Lower lobe of right lung (tissue), 2 donors: Measurements from ENCODE around the gene AIRE. TPM values are rescaled to one million over a fixed set of nuclear protein-coding genes. Genes with fewer than 3 reads are reported as not detected.
"Not testable (repeated sequence)": the region's sequence is repeated elsewhere in the genome, so short reads cannot be mapped to it uniquely, and the experiment has no call there.

Experiments used
- ATAC-seq, 2 donors: fragments of 200-7000 bp; cut with Tn5 transposase; one replicate each; pipeline ENCODE4 v1.9.1; 2020 to 2022; ENCODE audit warnings: mild to moderate bottlenecking in 2 of 2, moderate library complexity in 2 of 2
- DNase-seq: peaks from one replicate; pipeline ENCODE4 v3.0.0-alpha.2; 2020
- H3K27ac ChIP-seq: fragments of 200-600 bp; one replicate; pipeline ENCODE4 v1.8.0; 2022
- H3K27me3 ChIP-seq: fragments of 200-600 bp; one replicate; pipeline ENCODE4 v1.8.0; 2022; ENCODE audit warnings: low read depth
- H3K36me3 ChIP-seq: fragments of 200-600 bp; one replicate; pipeline ENCODE4 v1.8.0; 2022; ENCODE audit warnings: mild to moderate bottlenecking
- H3K4me1 ChIP-seq: fragments of 200-600 bp; one replicate; pipeline ENCODE4 v1.8.0; 2022
- H3K4me3 ChIP-seq: fragments of 200-600 bp; one replicate; pipeline ENCODE4 v1.8.0; 2022; ENCODE audit warnings: mild to moderate bottlenecking
- H3K9me3 ChIP-seq: fragments of 200-600 bp; one replicate; pipeline ENCODE4 v1.8.0; 2022
- intact Hi-C: fragments of 100-400 bp; cut with DNase I; formaldehyde crosslinking; loops from one replicate; pipeline ENCODE4 v1.11.0; 2022
- total RNA-seq: library from RNA; stranded (reverse); fragmentation: NEBNext Ultra II Directional; extraction: Animal tissue kit (Norgen Biotek cat#: 25700); gene quantifications from one replicate; pipeline ENCODE4 v1.2.1, GENCODE V29; 2021
- TF ChIP-seq, protein P1 (sequence below): fragments of 200-600 bp; IDR thresholded peaks from one replicate; pipeline ENCODE4 v1.8.0; 2022; ENCODE audit warnings: antibody characterized with exemption, mild to moderate bottlenecking
- donor health status: DM: no; HTN: yes; CAD: no; lungs with severe emphysema.

The AIRE gene
- total RNA-seq, 1 donor from 2014 or later = not detected

DNA sequence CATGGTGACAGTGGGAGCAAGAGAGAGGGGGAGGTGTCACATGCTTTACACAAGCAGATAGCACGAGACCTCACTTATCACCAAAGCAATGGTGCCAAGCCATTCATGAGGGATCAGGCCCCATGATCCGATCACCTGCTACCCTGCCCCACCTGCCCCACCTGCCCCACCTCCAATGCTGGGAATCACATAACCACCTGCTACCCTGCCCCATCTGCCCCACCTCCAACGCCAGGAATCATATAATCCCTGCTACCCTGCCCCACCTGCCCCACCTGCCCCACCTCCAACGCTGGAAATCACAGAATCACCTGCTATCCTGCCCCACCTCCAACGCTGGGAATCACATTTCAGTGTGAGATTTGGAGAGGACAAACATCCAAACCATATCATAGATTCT lies 10.6 kb upstream of the AIRE start:
- Histone ChIP-seq H3K9me3 (no peaks in the 10 kb centered on the region), H3K4me3 (no peak overlapping the region), H3K27ac (no peak overlapping the region), H3K27me3 (no peaks in the 10 kb centered on the region), H3K4me1 (no peaks in the 10 kb centered on the region), H3K36me3 (no peaks in the 10 kb centered on the region)
- no peak for DNase-seq
- no peak for ATAC-seq
- TF ChIP-seq, protein P1, sequence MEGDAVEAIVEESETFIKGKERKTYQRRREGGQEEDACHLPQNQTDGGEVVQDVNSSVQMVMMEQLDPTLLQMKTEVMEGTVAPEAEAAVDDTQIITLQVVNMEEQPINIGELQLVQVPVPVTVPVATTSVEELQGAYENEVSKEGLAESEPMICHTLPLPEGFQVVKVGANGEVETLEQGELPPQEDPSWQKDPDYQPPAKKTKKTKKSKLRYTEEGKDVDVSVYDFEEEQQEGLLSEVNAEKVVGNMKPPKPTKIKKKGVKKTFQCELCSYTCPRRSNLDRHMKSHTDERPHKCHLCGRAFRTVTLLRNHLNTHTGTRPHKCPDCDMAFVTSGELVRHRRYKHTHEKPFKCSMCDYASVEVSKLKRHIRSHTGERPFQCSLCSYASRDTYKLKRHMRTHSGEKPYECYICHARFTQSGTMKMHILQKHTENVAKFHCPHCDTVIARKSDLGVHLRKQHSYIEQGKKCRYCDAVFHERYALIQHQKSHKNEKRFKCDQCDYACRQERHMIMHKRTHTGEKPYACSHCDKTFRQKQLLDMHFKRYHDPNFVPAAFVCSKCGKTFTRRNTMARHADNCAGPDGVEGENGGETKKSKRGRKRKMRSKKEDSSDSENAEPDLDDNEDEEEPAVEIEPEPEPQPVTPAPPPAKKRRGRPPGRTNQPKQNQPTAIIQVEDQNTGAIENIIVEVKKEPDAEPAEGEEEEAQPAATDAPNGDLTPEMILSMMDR = no peak
- intact Hi-C loops = no loop called here

DNA sequence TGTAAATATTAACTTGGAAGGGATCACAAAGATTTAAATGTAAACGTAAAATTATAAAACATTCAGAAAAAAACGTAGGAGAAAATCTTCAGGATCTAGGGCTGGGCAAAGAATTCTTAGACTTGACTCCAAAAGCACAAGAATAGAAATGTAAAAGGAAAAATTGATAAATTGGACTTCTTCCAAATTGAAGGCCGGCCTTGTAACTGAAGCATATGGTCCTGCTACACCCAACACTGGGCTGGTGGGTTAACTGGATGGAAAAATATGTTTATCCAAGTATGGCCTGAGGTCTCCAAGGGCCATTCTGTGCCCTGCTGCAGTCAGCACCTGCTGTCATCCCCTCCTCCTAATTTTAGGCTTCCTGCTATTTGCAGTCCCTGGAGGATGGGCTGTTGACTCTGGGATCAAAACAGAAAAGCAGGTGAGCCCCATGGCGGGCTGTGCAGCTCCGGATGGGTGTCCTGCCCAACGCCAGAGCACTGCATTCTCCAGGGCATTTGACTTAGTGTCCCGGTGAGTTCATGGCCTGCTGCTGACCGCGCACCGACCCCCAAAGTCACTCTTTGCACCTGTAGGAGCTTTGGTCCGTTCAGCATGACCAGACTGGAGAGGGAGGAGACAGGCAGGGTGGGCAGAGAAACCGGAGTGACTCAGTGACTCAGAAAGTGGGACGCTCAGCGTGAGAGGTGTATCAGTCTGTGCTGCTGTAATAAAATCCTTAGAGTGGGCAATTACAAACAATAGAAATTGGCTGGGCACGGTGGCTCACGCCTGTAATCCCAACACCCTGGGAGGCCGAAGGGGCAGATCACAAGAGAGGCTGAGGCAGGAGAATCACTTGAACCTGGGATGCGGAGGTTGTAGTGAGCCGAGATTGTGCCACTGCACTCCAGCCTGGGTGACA lies 6.1 kb upstream of the AIRE start:
- Histone ChIP-seq H3K9me3 (no peaks in the 10 kb centered on the region), H3K36me3 (no peaks in the 10 kb centered on the region), H3K4me3 (no peak overlapping the region), H3K4me1 (no peaks in the 10 kb centered on the region), H3K27ac (no peak overlapping the region), H3K27me3 (peaks cover 5% of the 10 kb centered on the region)
- no peak for DNase-seq
- intact Hi-C loops = no loop called here
- TF ChIP-seq, protein P1 = no peak
- no peak for ATAC-seq

DNA sequence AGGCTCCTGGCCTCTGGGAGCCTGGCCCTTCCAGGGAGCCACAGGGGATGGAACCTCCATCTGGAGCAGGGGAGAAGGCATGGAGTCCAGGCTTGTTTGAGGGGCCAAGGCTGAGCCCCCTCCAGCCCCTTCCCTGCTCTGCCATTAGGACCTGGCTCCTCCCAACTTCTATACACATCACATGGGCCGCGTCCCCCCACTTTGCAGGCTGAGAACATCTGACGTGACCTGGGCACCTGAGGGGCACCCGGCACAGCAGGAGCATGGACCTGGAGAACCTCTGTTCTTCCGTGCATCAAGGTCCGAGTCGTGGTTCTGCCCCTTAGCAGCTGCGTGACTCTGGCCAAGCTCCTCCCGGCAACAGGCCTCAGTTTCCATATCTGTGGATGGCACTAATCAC lies 3.9 kb upstream of the AIRE start:
- TF ChIP-seq, protein P1 = no peak
- DNase-seq (peak; percentile 33), ATAC-seq (no peak)
- H3K4me3 ChIP-seq = no peak overlapping the region
- H3K27me3 ChIP-seq = peaks cover 21% of the 10 kb centered on the region
- H3K27ac ChIP-seq = no peak overlapping the region
- no peaks in the 10 kb centered on the region for H3K9me3 ChIP-seq
- peaks cover 5% of the 10 kb centered on the region for H3K4me1 ChIP-seq
- intact Hi-C loops = no loop called here
- H3K36me3 ChIP-seq = no peaks in the 10 kb centered on the region

DNA sequence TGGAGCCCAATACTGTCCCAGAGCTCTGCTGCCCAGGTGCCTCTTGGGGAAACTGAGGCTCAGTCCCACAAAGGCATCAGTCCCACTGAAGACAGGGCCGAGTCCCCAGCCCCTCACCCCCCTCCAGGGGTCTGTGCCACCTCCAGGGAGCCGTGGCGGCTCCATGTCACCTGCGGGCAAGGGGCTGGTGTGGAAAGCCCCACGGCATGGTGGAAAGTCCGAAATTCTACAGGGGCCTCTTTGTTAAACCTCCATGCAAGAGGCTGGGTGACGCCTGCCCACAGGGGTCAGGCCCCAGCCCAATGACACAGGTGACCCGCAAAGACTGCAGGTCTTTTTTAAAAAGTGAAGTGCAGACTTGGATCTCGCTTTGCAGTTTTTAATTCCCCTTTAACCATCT lies 3.3 kb upstream of the AIRE start:
- Histone ChIP-seq H3K4me1 (peaks cover 5% of the 10 kb centered on the region), H3K27ac (no peak overlapping the region), H3K27me3 (peaks cover 26% of the 10 kb centered on the region), H3K4me3 (no peak overlapping the region), H3K9me3 (no peaks in the 10 kb centered on the region), H3K36me3 (no peaks in the 10 kb centered on the region)
- ATAC-seq = no peak
- peak; percentile 32 for DNase-seq
- intact Hi-C loops = no loop called here
- TF ChIP-seq, protein P1 = no peak

DNA sequence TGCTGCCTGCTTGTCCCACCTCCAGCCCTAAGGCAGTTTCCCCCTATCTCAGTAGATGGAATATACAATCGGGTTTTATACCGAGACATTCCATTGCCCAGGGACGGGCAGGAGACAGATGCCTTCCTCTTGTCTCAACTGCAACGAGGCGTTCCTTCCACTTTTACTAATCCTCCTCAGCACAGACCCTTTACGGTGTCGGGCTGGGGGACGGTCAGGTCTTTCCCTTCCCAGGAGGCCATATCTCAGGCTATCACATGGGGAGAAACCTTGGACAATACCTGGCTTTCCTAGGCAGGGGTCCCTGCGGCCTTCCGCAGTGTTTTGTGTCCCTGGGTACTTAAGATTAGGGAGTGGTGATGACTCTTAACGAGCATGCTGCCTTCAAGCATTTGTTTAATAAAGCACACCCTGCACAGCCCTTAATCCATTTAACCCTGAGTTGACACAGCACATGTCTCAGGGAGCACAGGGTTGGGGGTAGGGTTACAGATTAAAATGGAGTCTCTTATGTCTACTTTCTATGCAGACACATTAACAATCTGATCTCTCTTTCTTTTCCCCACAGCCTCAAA lies 2.4 kb upstream of the AIRE start:
- DNase-seq, H3K9me3 ChIP-seq, H3K36me3 ChIP-seq, intact Hi-C loops, ATAC-seq, H3K27ac ChIP-seq, H3K4me1 ChIP-seq, H3K4me3 ChIP-seq: not testable (repeated sequence)
- H3K27me3 ChIP-seq = peaks cover 27% of the 10 kb centered on the region

DNA sequence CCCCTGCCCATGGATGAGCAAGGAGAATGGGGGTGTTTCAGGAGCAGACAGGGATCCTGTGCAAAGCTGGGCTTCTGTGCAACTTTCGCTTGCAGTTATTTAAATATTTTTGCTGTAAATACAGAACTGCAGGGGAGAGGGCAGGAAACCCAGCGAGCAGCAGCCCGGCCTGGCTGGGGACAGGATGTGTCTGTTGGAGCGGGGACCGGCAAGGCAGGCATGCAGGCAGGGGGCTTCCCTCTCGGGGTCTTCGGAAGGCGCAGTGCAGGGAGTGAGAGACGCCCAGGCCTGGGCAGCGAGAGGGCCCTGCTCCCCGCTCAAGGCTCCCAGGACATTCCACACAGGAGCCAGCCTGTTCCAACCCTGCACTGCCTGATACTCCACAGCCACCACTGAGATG lies 1.7 kb upstream of the AIRE start:
- no peaks in the 10 kb centered on the region for H3K9me3 ChIP-seq
- ATAC-seq (no peak), DNase-seq (peak; percentile 31)
- no peak overlapping the region for H3K27ac ChIP-seq
- no peaks in the 10 kb centered on the region for H3K36me3 ChIP-seq
- TF ChIP-seq, protein P1 = no peak
- H3K4me3 ChIP-seq = no peak overlapping the region
- peaks cover 5% of the 10 kb centered on the region for H3K4me1 ChIP-seq
- intact Hi-C loops = no loop called here
- H3K27me3 ChIP-seq = peaks cover 27% of the 10 kb centered on the region
